Measurements from ENCODE around the gene MYO16.
A peak's percentile ranks its signal among the peaks of the same experiment; 100 is the strongest.

The MYO16 gene

DNA sequence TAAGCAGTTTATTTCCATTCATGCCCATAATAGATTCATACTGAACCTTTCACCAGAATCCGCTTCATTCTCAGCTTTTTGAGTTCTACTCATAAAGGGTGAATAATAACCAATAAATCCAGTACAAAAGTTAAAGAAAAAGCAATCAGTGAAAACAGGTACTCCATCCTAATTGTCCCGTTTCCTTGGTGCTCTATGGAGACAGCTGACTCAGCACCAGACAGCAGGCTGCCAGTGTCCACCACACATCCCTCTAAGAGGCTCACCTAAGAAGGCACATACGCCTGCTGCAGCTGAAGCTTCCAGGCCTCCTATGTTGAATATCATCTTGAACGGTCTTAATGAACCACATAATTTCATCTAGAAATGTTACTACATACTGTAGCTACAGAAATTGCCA, 27.3 kb downstream of the MYO16 start:
- no peak for DNase-seq (ENCODE audit: low read depth)
- no peak overlapping the region for H3K4me3 ChIP-seq (replicated peaks; ENCODE audit: low read depth, low read length)
- TF ChIP-seq, protein P1, sequence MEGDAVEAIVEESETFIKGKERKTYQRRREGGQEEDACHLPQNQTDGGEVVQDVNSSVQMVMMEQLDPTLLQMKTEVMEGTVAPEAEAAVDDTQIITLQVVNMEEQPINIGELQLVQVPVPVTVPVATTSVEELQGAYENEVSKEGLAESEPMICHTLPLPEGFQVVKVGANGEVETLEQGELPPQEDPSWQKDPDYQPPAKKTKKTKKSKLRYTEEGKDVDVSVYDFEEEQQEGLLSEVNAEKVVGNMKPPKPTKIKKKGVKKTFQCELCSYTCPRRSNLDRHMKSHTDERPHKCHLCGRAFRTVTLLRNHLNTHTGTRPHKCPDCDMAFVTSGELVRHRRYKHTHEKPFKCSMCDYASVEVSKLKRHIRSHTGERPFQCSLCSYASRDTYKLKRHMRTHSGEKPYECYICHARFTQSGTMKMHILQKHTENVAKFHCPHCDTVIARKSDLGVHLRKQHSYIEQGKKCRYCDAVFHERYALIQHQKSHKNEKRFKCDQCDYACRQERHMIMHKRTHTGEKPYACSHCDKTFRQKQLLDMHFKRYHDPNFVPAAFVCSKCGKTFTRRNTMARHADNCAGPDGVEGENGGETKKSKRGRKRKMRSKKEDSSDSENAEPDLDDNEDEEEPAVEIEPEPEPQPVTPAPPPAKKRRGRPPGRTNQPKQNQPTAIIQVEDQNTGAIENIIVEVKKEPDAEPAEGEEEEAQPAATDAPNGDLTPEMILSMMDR (IDR thresholded peaks at IDR 0.05; ENCODE audit: low read length, missing control alignments) = no peak

DNA sequence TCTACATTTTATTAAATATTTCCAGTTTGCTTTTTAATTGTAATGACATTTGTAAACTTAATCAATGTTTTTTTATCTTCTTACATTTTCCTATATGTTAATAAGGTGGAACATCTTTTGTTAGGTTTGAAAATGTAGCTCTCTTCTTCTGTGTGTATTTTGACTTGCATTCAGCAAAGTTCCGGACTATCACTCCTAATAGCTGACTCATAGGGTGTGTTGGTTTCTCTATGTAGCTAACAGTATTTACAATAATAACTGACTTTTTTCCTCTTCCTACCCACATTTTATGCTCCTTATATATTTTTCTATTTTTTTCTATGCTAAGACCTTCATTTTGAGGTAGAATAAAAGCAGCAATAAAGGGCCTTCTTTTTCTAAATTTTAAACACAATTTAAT, 28.1 kb downstream of the MYO16 start:
- TF ChIP-seq, protein P1 (IDR thresholded peaks at IDR 0.05; ENCODE audit: low read length, missing control alignments) = no peak
- no peak overlapping the region for H3K4me3 ChIP-seq (replicated peaks; ENCODE audit: low read depth, low read length)
- DNase-seq (ENCODE audit: low read depth) = no peak

DNA sequence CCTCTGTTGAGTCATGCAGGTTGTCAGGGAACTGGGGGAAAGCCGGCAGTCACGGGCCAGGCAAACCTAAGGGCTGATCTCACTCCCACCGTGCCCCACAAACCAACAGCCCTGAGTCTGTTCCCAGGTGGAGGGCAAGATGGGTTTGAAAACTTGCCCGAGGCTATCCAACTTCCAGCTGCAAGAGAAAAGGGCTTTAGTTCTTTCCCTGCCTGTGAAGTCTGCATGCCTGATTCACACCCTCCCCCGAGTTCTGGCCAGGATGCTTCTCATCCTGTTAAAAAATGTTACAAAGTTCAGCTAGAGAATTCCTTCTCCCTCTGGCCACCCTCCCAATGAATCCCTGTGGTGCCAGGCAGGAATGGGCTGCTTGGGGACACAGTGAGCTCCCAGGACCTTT, 33.1 kb downstream of the MYO16 start:
- DNase-seq (ENCODE audit: low read depth) = no peak
- H3K4me3 ChIP-seq (replicated peaks; ENCODE audit: low read depth, low read length) = no peak overlapping the region
- TF ChIP-seq, protein P1 (IDR thresholded peaks at IDR 0.05; ENCODE audit: low read length, missing control alignments) = no peak

DNA sequence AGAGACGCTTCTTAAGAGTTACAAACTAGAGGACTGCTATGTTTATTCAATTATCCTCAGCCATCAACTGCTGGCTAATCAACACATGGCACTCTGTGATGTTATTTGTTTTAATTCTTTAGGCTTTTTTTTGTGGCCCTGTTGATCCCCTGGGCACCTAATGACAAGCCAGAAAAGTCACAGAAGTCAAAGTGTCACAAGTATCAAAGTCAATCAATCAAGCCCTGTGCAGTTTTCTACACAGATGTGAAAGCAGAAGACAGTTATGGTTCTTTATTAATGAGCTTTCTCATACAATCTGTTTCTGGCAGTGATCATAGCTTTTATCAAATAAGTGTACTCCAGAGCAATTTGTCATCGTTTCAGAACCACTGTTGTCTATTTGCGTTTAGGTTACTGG, 34.3 kb downstream of the MYO16 start:
- H3K4me3 ChIP-seq (replicated peaks; ENCODE audit: low read depth, low read length) = no peak overlapping the region
- DNase-seq (ENCODE audit: low read depth) = no peak
- TF ChIP-seq, protein P1 (IDR thresholded peaks at IDR 0.05; ENCODE audit: low read length, missing control alignments) = no peak

DNA sequence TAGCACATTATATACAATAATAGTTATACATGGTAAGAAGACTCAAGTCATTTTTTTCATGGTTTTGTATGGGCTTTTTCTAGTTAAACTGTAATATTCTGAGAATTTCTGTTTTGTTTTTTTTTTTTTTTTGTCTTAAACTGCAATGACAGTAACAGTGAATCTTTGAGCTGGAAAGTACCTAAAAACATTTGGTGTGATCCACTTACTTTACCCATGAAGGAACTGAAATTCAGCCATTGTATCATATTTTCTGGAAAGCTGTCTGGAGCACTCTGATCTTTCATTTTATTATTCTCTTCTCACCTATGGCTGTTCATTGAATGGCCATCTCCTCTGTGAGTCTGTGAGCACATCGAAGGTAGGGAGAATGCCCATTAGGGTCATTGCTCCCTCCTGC, 37.8 kb downstream of the MYO16 start:
- TF ChIP-seq, protein P1 (IDR thresholded peaks at IDR 0.05; ENCODE audit: low read length, missing control alignments) = no peak
- no peak for DNase-seq (ENCODE audit: low read depth)
- H3K4me3 ChIP-seq (replicated peaks; ENCODE audit: low read depth, low read length) = no peak overlapping the region

DNA sequence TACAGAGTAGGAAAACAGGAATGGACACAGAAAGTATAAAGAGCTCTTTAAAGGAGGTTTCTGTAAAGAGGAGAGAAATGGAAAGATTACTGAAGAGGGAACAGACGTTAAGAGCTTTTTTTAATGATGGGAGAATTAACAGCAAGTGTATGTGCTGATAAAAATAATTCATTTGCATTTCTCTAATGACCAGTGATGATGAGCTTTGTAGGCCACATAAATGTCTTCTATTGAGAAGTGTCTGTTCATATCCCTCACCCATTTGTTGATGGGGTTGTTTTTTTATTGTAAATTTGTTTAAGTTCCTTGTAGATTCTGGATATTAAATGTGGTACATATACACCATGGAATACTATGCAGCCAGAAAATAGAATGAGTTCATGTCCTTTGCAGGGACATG, 40.0 kb downstream of the MYO16 start:
- DNase-seq (ENCODE audit: low read depth) = peak; percentile 1
- H3K4me3 ChIP-seq (replicated peaks; ENCODE audit: low read depth, low read length) = no peak overlapping the region
- TF ChIP-seq, protein P1 (IDR thresholded peaks at IDR 0.05; ENCODE audit: low read length, missing control alignments) = no peak

DNA sequence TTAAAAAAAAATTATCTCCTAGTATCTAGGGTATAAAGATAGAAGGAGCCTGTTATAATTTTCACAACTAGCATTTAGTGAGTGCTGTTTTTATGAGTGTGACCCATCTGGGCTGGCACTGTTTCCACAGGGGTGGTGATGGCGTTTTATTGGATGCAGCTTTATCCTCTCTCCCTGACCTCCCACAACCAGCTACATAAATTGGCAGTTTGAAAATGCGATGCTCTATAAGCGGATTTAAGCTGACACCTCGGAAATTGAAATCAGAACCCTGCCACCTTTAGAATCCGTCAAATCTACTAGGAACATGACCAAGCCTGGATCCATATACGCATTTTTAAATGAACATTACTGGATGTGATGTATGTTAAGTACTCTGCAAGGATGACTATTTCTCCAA, 44.9 kb downstream of the MYO16 start:
- no peak overlapping the region for H3K4me3 ChIP-seq (replicated peaks; ENCODE audit: low read depth, low read length)
- TF ChIP-seq, protein P1 (IDR thresholded peaks at IDR 0.05; ENCODE audit: low read length, missing control alignments) = no peak
- no peak for DNase-seq (ENCODE audit: low read depth)

All from fibroblast of pulmonary artery (primary cell).